Tibial nerve (tissue), 4 donors: ENCODE measurements around the gene TRABD2B. TPM values are rescaled to one million over a fixed set of nuclear protein-coding genes. Genes with fewer than 3 reads are reported as not detected.

ENCODE experiments used
- DNase-seq, 2 donors: peaks; one replicate each; pipeline ENCODE4 v3.0.0-alpha.2; 2019; ENCODE audit warnings: low spot score in 2 of 2
- H3K27ac ChIP-seq, 4 donors: fragments of 200-600 bp; sonication (generic) in 3 of 4; one replicate each; pipeline ENCODE4 v1.5.1; 2017 to 2019; ENCODE audit warnings: mild to moderate bottlenecking in 1 of 4
- H3K27me3 ChIP-seq, 2 donors: fragments of 200-600 bp; sonication (generic) in 1 of 2; one replicate each; pipeline versions ENCODE4 v1.5.1 to v1.6.0; 2017 to 2019
- H3K36me3 ChIP-seq, 3 donors: fragments of 200-600 bp; sonication (generic); one replicate each; pipeline ENCODE4 v1.5.1; 2018 to 2019
- H3K4me1 ChIP-seq, 4 donors: fragments of 200-600 bp; sonication (generic) in 3 of 4; one replicate each; pipeline ENCODE4 v1.5.1; 2017 to 2019
- H3K4me3 ChIP-seq, 4 donors: fragments of 200-600 bp; sonication (generic) in 3 of 4; one replicate each; pipeline ENCODE4 v1.5.1; 2017 to 2019; ENCODE audit warnings: mild to moderate bottlenecking in 1 of 4, moderate library complexity in 1 of 4
- H3K9me3 ChIP-seq, 4 donors: fragments of 200-600 bp; sonication (generic) in 3 of 4; one replicate each; pipeline ENCODE4 v1.5.1; 2017 to 2019
- EP300 ChIP-seq, 2 donors: sonication (generic); formaldehyde crosslinking; IDR thresholded peaks; one replicate each; pipeline ENCODE4 v1.6.1; 2017; ENCODE audit warnings: antibody characterized with exemption in 2 of 2, mild to moderate bottlenecking in 1 of 2
- POLR2A ChIP-seq, 2 donors: fragments of 450-650 bp; IDR thresholded peaks; one replicate each; pipeline ENCODE4 v1.6.1; 2017; ENCODE audit warnings: antibody characterized with exemption in 2 of 2, mild to moderate bottlenecking in 2 of 2, moderate library complexity in 2 of 2
- WGBS, 2 donors: methylation state at CpG; one replicate each; pipeline ENCODE4 v1.1.5; 2018; 5-methylcytosine and 5-hydroxymethylcytosine counted together
- total RNA-seq, 4 donors: library from RNA; depleted of rRNA; stranded (reverse); fragments of >200 nt; gene quantifications; one replicate each; pipeline ENCODE4 v1.1.0, GENCODE V29; 2016
- TF ChIP-seq, protein P1 (sequence below), 5 experiments: fragments of 200-600 bp in 3 of 5; fragments of 450-650 bp in 2 of 5; sonication (generic) in 3 of 5; IDR thresholded peaks; one replicate each; pipeline ENCODE4 v1.5.1; 2016 to 2019; ENCODE audit warnings: antibody characterized with exemption in 5 of 5, mild to moderate bottlenecking in 3 of 5, moderate library complexity in 2 of 5

Gene TRABD2B
- total RNA-seq, 4 donors from 2014 or later, result 1.3 to 4.1 (median 2.3) TPM

DNA sequence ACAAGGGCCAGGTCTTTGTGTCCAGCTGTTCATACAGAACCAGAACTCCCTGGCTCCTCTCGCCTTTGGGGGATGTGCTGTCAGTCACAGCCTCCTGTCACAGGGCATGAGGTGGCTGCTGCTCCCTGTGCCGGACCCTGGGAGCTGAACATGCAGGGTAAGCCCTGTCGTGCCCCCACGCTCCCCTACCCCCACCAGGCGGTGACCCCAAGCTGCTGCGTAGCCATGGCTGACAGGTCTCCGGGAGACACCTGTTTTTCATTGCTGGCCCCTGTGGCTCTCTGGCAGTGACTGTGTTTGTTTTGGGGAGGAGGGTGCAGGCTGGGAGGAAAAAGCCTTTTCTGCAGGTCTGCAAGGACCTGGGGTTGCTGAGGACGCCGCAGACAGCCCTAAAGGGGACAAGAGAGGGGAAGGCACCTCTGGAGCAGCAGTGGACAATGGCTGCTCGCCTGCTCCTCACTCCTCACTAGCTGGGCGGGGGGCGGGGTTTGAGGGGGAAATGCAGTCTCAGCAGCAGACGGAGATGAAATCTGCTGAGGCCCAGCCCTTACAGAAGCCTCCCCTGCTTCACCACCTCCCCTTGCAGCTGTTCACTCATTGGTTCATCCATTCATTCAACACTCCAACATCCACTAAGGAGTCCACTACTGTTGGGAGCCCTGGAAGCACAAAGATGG, 81.4 kb downstream of the TRABD2B start:
- 67 to 75% methylated on average over 10 to 13 of the region's 13 CpGs for WGBS, 2 donors
- H3K27ac ChIP-seq, result no peak overlapping the region

DNA sequence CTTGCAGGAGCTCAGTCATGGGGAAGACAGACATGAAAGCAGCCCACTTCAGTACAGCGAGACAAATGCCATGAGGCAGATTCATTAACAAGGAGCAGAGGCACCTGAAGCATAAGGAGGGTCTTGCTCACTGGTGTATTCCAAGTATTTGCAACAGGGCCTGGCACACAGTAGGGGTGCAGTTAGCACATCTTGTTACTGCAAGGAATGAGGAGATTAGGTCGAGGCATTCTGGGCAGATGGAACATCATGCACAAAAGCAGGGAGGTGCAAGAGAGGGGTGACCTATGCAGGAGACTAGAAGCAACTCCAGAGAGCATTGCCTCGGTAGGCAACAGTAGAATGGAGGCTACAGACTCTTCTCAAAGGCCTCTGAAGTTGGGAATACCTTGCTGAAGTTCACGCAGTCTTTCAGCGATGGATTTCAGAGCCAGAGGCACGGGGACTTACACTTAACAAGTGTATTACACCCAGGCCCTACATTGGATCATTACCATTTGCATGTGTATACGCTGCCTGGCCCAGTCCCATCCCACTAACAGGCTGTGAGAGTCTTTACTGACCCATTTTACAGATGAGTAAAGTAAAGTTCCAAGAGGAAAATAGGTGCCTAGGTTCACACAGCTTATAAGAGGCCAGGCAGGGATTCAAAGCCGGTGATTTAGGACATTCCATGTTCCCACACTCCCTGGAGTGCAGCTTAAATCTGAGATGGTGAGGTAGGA, 82.1 kb downstream of the TRABD2B start:
- WGBS, 2 donors, result 86 to 95% methylated on average over 8 of the region's 8 CpGs
- no peaks in the 10 kb centered on the region for H3K9me3 ChIP-seq
- TF ChIP-seq, protein P1, sequence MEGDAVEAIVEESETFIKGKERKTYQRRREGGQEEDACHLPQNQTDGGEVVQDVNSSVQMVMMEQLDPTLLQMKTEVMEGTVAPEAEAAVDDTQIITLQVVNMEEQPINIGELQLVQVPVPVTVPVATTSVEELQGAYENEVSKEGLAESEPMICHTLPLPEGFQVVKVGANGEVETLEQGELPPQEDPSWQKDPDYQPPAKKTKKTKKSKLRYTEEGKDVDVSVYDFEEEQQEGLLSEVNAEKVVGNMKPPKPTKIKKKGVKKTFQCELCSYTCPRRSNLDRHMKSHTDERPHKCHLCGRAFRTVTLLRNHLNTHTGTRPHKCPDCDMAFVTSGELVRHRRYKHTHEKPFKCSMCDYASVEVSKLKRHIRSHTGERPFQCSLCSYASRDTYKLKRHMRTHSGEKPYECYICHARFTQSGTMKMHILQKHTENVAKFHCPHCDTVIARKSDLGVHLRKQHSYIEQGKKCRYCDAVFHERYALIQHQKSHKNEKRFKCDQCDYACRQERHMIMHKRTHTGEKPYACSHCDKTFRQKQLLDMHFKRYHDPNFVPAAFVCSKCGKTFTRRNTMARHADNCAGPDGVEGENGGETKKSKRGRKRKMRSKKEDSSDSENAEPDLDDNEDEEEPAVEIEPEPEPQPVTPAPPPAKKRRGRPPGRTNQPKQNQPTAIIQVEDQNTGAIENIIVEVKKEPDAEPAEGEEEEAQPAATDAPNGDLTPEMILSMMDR (IDR thresholded peaks at IDR 0.05), result no peak
- TF ChIP-seq POLR2A (IDR thresholded peaks at IDR 0.05), result no peak
- TF ChIP-seq EP300 (IDR thresholded peaks at IDR 0.05), result no peak
- no peaks in the 10 kb centered on the region for H3K27me3 ChIP-seq
- no peak overlapping the region for H3K4me3 ChIP-seq
- no peak for DNase-seq
- no peaks in the 10 kb centered on the region for H3K36me3 ChIP-seq
- H3K27ac ChIP-seq, result no peak overlapping the region
- peaks cover 0 to 18% (median 3%) of the 10 kb centered on the region in 4 donors for H3K4me1 ChIP-seq

More for the DNA sequence above, 81.4 kb downstream of the TRABD2B start:
- Histone ChIP-seq H3K9me3 (no peaks in the 10 kb centered on the region), H3K36me3 (no peaks in the 10 kb centered on the region), H3K27me3 (no peaks in the 10 kb centered on the region), H3K4me1 (peaks cover 0 to 18% (median 3%) of the 10 kb centered on the region in 4 donors), H3K4me3 (no peak overlapping the region)
- no peak for TF ChIP-seq EP300 (IDR thresholded peaks at IDR 0.05)
- no peak for TF ChIP-seq POLR2A (IDR thresholded peaks at IDR 0.05)
- TF ChIP-seq, protein P1 (IDR thresholded peaks at IDR 0.05), result no peak
- DNase-seq, result no peak

DNA sequence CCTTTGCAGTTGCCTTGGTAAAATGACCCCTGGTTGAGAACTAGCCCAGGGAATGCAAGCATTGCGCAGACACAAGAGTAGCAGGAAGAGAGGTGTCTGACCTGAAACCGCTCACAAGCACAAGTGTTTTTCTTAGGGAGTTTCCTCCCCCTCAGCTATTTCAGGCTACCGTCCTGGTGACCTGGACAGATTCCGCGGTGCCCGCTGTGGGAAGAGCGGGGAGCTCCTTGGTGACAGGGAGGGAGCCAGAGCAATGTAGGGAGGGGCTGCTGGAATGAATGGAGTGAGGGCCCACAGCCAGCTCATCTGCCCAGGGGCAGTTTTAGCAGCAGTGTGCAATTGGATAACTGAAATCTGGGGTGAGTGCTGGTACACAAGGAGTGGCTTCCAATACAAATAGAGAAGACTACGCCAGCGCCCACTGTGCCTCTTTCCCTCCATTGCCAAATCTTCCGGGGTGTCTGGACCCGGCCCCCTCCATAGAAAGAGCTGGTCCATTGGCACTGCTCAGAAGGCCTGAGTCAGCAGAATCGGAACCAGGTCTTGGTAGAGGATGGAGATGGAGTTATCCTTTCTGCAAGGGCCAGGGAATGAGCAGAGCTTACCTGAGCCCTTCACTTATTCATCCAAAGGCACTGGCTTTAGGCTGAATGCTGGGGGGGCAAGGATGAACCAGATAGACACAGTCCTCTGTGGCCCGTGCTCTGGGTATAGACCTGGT, 82.8 kb downstream of the TRABD2B start:
- H3K9me3 ChIP-seq, result no peaks in the 10 kb centered on the region
- H3K27me3 ChIP-seq, result no peaks in the 10 kb centered on the region
- no peak overlapping the region for H3K27ac ChIP-seq
- 86 to 90% methylated on average over 13 of the region's 13 CpGs for WGBS, 2 donors
- no peak for DNase-seq
- peaks cover 0 to 18% (median 3%) of the 10 kb centered on the region in 4 donors for H3K4me1 ChIP-seq
- TF ChIP-seq EP300 (IDR thresholded peaks at IDR 0.05) (no peak), POLR2A (IDR thresholded peaks at IDR 0.05) (no peak)
- TF ChIP-seq, protein P1 (IDR thresholded peaks at IDR 0.05), result no peak
- no peak overlapping the region for H3K4me3 ChIP-seq
- H3K36me3 ChIP-seq, result no peaks in the 10 kb centered on the region

DNA sequence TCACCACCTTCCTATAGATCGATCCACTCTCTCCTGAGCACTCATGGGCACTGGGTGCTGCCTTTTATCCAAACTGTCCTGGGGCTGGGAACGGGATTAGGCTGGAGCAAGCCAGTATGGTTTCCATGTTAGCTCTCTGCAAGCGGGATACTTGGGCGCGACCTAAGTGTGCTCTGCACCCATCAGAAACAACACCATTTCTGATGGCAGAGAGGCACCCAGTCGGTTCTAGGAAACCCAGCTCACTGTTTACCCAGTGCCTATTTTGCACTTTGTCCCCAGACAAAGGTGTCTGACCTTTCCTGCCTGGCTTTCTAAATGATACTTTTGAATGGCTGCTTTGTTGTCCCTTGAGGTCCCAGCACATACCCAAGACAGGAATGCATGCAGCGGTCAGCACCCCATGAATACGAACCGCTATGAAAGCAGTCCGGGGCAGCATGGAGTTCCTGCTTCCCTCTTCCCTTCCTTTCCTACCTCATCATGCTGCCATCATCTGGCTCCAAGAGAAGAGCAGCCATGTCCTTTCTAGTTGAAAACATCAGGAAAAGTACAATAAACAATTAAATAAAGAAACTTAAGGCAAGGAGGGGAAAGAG, 83.9 kb downstream of the TRABD2B start:
- DNase-seq, result no peak
- Histone ChIP-seq H3K4me1 (peaks cover 0 to 18% (median 3%) of the 10 kb centered on the region in 4 donors), H3K27ac (no peak overlapping the region), H3K4me3 (no peak overlapping the region), H3K36me3 (no peaks in the 10 kb centered on the region), H3K27me3 (no peaks in the 10 kb centered on the region), H3K9me3 (no peaks in the 10 kb centered on the region)
- TF ChIP-seq, protein P1 (IDR thresholded peaks at IDR 0.05), result no peak
- TF ChIP-seq POLR2A (IDR thresholded peaks at IDR 0.05), result no peak
- no peak for TF ChIP-seq EP300 (IDR thresholded peaks at IDR 0.05)
- 63 to 70% methylated on average over 10 of the region's 10 CpGs for WGBS, 2 donors
